Stimulated activated CD8-positive, alpha-beta memory T cell treated with anti-CD3 and anti-CD28 coated beads, Interleukin-7, amount 100 ng/mL, for 1 hour (primary cell): ENCODE results near the gene CLEC14A.

Experiments used
- DNase-seq, 2 donors: peaks; one replicate each; pipeline ENCODE4 v3.0.0-alpha.2; 2020; ENCODE audit warnings: low read depth in 2 of 2

CLEC14A gene

DNA sequence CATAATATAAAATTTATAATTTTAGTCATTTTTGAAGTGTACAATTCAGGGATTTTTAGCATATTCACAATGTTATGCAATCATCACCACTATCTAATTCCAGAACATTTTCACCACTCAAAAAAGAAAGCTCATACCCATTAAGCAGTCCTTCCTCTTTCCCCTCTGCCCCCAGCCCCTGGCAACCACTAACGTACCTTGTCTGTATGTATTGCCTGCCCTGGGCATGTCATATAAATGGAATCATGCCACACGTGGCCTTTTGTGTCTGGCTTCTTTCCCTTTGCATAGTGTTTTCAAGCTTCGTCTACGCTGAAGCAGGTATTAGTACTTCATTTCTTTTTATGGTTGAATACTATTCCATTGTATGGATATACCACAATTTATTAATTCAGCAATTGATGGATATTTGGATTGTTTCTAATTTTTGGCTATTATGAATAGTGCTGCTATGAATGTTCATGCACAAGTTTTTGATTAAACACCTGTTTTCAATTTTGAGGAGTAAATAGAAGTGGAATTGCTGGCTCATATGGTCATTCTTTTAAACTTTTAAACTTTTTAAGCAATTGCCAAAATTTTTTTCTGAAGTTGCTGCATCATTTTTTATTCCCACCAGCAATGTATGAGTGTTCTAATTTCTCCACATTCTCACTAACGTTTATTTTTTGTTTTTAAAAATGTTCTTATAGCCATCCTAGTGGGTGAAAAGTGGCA, 49.8 kb downstream of the CLEC14A start:
- no peak for DNase-seq

DNA sequence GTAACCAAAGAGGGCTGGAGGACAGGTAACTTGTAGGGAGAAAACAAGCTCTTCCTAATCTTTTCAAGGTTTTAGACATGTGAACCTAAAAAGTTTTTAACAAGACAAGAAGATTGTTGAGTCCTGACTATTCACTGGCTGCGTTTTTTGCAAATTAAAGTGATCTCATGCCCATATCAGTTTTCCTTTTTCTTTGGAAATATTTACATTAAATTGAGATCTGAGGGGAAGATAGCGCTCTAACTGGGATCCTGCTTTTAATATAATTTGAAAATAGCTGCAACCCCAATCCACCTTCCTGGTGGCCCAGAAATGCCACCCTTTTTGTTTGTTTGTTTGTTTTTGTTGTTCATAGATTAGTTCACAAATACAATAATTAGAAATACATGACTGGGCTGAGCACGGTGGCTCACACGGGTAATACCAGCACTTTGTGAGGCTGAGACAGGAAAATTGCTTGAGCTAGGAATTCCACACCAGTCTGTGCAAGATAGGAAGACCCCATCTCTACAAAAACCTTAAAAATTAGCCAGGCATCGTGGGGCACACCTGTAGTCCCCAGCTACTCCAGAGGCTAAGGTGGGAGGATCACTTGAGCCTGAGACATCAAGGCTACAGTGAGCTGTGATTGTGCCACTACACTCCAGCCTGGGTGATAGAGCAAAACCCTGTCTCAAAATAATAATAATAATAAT, 50.6 kb downstream of the CLEC14A start:
- DNase-seq = no peak

DNA sequence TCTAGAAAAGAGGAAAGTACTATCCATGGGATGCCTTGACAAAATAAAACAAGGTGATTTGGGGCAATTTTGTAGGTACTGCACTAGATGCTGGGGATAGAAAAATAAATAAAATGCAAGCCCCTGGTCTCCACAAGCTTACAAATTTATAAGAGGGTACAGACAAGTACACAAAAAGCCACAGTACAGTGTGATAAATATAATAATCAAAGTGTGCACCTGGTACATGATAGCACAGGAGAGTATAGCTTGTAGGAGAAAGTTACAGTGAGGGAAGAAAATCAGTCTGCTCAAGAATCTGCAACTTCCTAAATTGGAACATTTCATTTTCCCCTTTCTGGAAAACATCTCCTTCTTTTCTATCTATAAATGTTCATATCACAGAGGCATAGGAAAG, 51.2 kb downstream of the CLEC14A start:
- no peak for DNase-seq
